ENCODE results near the gene MAP2K3. TPM values are rescaled to one million over a fixed set of nuclear protein-coding genes. Genes with fewer than 3 reads are reported as not detected.
"Not testable (repeated sequence)": the region's sequence is repeated elsewhere in the genome, so short reads cannot be mapped to it uniquely, and the experiment has no call there.

Gene MAP2K3
- total and polyA plus RNA-seq, 2 of the 4 experiments (the other 2 are of a cell fraction), result 23.5 to 82.2 TPM

DNA sequence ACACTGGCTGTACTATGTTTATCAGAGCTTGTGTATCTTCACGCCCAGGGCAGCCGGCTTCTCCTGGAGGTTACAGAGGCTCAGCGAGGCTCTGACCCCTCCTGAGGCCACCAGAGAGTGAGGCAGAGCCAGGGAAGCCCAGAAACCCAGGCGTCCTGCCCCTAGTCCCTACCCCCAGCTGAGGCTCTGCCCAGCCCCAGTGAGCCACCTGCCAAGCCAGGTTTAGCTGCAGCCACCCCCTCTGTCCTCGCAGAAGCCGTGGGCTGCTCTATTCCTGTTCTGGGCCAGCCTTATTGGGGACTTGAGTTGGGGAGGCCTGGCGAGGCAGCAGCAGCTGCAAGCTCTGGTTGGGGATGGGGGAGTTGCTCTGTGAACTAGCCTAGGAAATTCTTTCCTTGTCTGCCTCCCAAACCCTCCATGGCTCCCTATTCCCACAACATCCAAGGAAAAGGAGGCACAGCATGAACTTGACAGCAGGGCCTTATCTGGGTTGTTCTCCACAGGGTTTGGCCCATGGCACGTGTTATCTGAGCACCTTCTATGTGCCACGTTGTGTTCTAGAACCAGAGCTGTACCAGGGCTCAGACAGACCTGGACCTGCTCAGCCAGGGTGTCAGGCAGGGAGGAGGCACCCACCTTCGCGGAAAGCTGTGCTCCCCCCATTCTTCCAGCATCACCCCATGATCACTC lies 35.3 kb downstream of the MAP2K3 start:
- H3K4me1 ChIP-seq (ENCODE audit: control insufficient read depth, insufficient read depth, low read length); H4K5ac ChIP-seq (ENCODE audit: low read depth, low read length); H2BK15ac ChIP-seq (ENCODE audit: low read depth, low read length); H4K20me1 ChIP-seq (ENCODE audit: insufficient read depth, low read length); ATAC-seq (ENCODE audit: low read depth); dilution Hi-C loops (cut with HindIII; ENCODE audit: low sequenced_read_pairs, unreplicated experiment); CTCF ChIA-PET; H3K9ac ChIP-seq (ENCODE audit: low read depth, low read length); H3K36me3 ChIP-seq (ENCODE audit: control insufficient read depth, insufficient read depth, low read length); H2AK5ac ChIP-seq (ENCODE audit: low read depth, low read length); H3K9me3 ChIP-seq (ENCODE audit: control insufficient read depth, insufficient read depth, low read length); H4K8ac ChIP-seq (ENCODE audit: low read depth in 2 of 2, low read length in 2 of 2); H3K18ac ChIP-seq (ENCODE audit: low read depth, low read length); H3K14ac ChIP-seq (replicated peaks; ENCODE audit: low read depth, low read length); H3K9me1 ChIP-seq (ENCODE audit: insufficient read depth, low read length); H3K4me3 ChIP-seq (ENCODE audit: insufficient read depth, low read depth, low read length); H2BK5ac ChIP-seq (ENCODE audit: low read depth, low read length, poor library complexity, severe bottlenecking); H3K27me3 ChIP-seq (ENCODE audit: control insufficient read depth, insufficient read depth, low read length); H3K4me2 ChIP-seq (ENCODE audit: low read depth, low read length); H3K4ac ChIP-seq (ENCODE audit: low read depth, low read length); H3K23ac ChIP-seq (ENCODE audit: low read depth, low read length); H2BK120ac ChIP-seq (ENCODE audit: low read depth, low read length); DNase-seq; H3K27ac ChIP-seq (ENCODE audit: insufficient read depth, low read length); BruUV-seq (replicated peaks); H3K56ac ChIP-seq (ENCODE audit: extremely low read depth, insufficient read depth, low read length); H2BK20ac ChIP-seq (ENCODE audit: low read depth, low read length); POLR2A ChIA-PET (ENCODE audit: unreplicated experiment); H2AFZ ChIP-seq (replicated peaks; ENCODE audit: low read length, poor library complexity); H4K91ac ChIP-seq (ENCODE audit: insufficient read depth, low read depth, low read length); H3K79me1 ChIP-seq (ENCODE audit: low read depth in 1 of 2, low read length in 2 of 2); H2AK9ac ChIP-seq (replicated peaks; ENCODE audit: low read depth, low read length, poor library complexity): not testable (repeated sequence)
- intact Hi-C loops (cut with micrococcal nuclease), result loop anchor here (5.0 kb wide), 2 partner anchors 127 to 192 kb away; no protein-coding TSS in a partner anchor
- WGBS, 2 experiments (ENCODE audit: extremely low coverage in 2 of 2, insufficient read length in 1 of 2), result 56% methylated on average over 3 of the region's 11 CpGs; no CpG with 5 or more reads in 1 of the 2 experiments
- in situ Hi-C loops (cut with MboI; ENCODE audit: low sequenced_read_pairs), result loop anchor here (25.0 kb wide), 1 partner anchor 467 kb away; no protein-coding TSS in a partner anchor

DNA sequence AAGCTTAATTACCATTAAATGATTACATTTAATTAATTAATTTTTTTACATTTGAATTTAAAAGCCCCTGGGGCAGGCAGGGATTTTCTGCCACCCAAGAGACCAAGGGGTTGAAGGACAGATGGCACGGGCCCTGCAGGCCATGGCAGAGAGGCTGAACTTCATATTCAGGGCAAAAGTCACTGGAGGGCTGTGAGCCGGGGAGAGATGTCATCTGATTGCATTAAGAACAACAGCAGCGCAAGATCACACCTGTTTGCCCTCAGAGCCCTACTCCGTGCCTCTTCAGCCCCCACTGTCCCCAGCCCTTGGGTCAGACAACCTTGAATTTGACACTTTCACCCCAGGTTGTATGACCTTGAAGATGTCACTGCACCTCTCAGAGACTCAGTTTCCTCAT lies 35.9 kb downstream of the MAP2K3 start:
- H3K27me3 ChIP-seq (ENCODE audit: control insufficient read depth, insufficient read depth, low read length); H3K9ac ChIP-seq (ENCODE audit: low read depth, low read length); H3K4ac ChIP-seq (ENCODE audit: low read depth, low read length); H4K5ac ChIP-seq (ENCODE audit: low read depth, low read length); ATAC-seq (ENCODE audit: low read depth); H2BK120ac ChIP-seq (ENCODE audit: low read depth, low read length); H3K14ac ChIP-seq (replicated peaks; ENCODE audit: low read depth, low read length); H3K4me3 ChIP-seq (ENCODE audit: insufficient read depth, low read depth, low read length); H2BK20ac ChIP-seq (ENCODE audit: low read depth, low read length); DNase-seq; H2BK5ac ChIP-seq (ENCODE audit: low read depth, low read length, poor library complexity, severe bottlenecking); H3K79me1 ChIP-seq (ENCODE audit: low read depth in 1 of 2, low read length in 2 of 2); BruUV-seq (replicated peaks); H4K8ac ChIP-seq (ENCODE audit: low read depth in 2 of 2, low read length in 2 of 2); H3K56ac ChIP-seq (ENCODE audit: extremely low read depth, insufficient read depth, low read length); H3K27ac ChIP-seq (ENCODE audit: insufficient read depth, low read length); H3K4me2 ChIP-seq (ENCODE audit: low read depth, low read length); H2AK9ac ChIP-seq (replicated peaks; ENCODE audit: low read depth, low read length, poor library complexity); POLR2A ChIA-PET (ENCODE audit: unreplicated experiment); H3K18ac ChIP-seq (ENCODE audit: low read depth, low read length); H4K20me1 ChIP-seq (ENCODE audit: insufficient read depth, low read length); H3K36me3 ChIP-seq (ENCODE audit: control insufficient read depth, insufficient read depth, low read length); H3K23ac ChIP-seq (ENCODE audit: low read depth, low read length); H4K91ac ChIP-seq (ENCODE audit: insufficient read depth, low read depth, low read length); dilution Hi-C loops (cut with HindIII; ENCODE audit: low sequenced_read_pairs, unreplicated experiment); H3K9me1 ChIP-seq (ENCODE audit: insufficient read depth, low read length); H2AK5ac ChIP-seq (ENCODE audit: low read depth, low read length); H2AFZ ChIP-seq (replicated peaks; ENCODE audit: low read length, poor library complexity); CTCF ChIA-PET; H3K9me3 ChIP-seq (ENCODE audit: control insufficient read depth, insufficient read depth, low read length); H2BK15ac ChIP-seq (ENCODE audit: low read depth, low read length); H3K4me1 ChIP-seq (ENCODE audit: control insufficient read depth, insufficient read depth, low read length): not testable (repeated sequence)
- intact Hi-C loops (cut with micrococcal nuclease) (loop anchor here (5.0 kb wide), 2 partner anchors 127 to 192 kb away; no protein-coding TSS in a partner anchor), in situ Hi-C loops (cut with MboI; ENCODE audit: low sequenced_read_pairs) (loop anchor here (25.0 kb wide), 1 partner anchor 467 kb away; no protein-coding TSS in a partner anchor)
- WGBS, 2 experiments (ENCODE audit: extremely low coverage in 2 of 2, insufficient read length in 1 of 2), result 60% methylated on average over 1 of the region's 4 CpGs; no CpG with 5 or more reads in 1 of the 2 experiments
